ENCODE data around the gene ATP13A3.

ATP13A3 gene

GRCh38 chr3:194377708-194378107, 109.1 kb downstream of the ATP13A3 start:
- no peaks in the 10 kb centered on the region for H3K9me3 Mint-ChIP-seq
- peaks cover 20% of the 10 kb centered on the region for H3K27me3 Mint-ChIP-seq (ENCODE audit: low read depth)
- peaks cover 2% of the 10 kb centered on the region for H3K4me1 Mint-ChIP-seq (ENCODE audit: low read depth)
- no peak overlapping the region for H3K27ac Mint-ChIP-seq
- H3K36me3 Mint-ChIP-seq (ENCODE audit: low read depth) = no peaks in the 10 kb centered on the region
- H3K4me3 Mint-ChIP-seq = no peak overlapping the region

GRCh38 chr3:194376241-194376560, 110.6 kb downstream of the ATP13A3 start:
- Mint-ChIP-seq H3K4me3 (no peak overlapping the region), H3K4me1 (ENCODE audit: low read depth) (no peaks in the 10 kb centered on the region), H3K27ac (no peak overlapping the region), H3K27me3 (ENCODE audit: low read depth) (peaks cover 19% of the 10 kb centered on the region), H3K36me3 (ENCODE audit: low read depth) (no peaks in the 10 kb centered on the region), H3K9me3 (no peaks in the 10 kb centered on the region)

GRCh38 chr3:194375473-194376240, 111.1 kb downstream of the ATP13A3 start:
- no peaks in the 10 kb centered on the region for H3K9me3 Mint-ChIP-seq
- no peak overlapping the region for H3K4me3 Mint-ChIP-seq
- no peaks in the 10 kb centered on the region for H3K4me1 Mint-ChIP-seq (ENCODE audit: low read depth)
- H3K36me3 Mint-ChIP-seq (ENCODE audit: low read depth) = no peaks in the 10 kb centered on the region
- H3K27ac Mint-ChIP-seq = no peak overlapping the region
- H3K27me3 Mint-ChIP-seq (ENCODE audit: low read depth) = peaks cover 24% of the 10 kb centered on the region

- no peak overlapping the region for H3K27ac Mint-ChIP-seq
- no peaks in the 10 kb centered on the region for H3K4me1 Mint-ChIP-seq (ENCODE audit: low read depth)
- H3K27me3 Mint-ChIP-seq (ENCODE audit: low read depth) = peaks cover 28% of the 10 kb centered on the region
- no peak overlapping the region for H3K4me3 Mint-ChIP-seq
- no peaks in the 10 kb centered on the region for H3K9me3 Mint-ChIP-seq
- no peaks in the 10 kb centered on the region for H3K36me3 Mint-ChIP-seq (ENCODE audit: low read depth)
Observed at GRCh38 chr3:194374935-194375334, 111.9 kb downstream of the ATP13A3 start.

- Mint-ChIP-seq H3K4me1 (ENCODE audit: low read depth) (no peaks in the 10 kb centered on the region), H3K27me3 (ENCODE audit: low read depth) (peaks cover 34% of the 10 kb centered on the region), H3K27ac (no peak overlapping the region), H3K4me3 (no peak overlapping the region), H3K9me3 (no peaks in the 10 kb centered on the region), H3K36me3 (ENCODE audit: low read depth) (no peaks in the 10 kb centered on the region)
Observed at GRCh38 chr3:194373899-194374298, 112.9 kb downstream of the ATP13A3 start.

GRCh38 chr3:194373028-194373427, 113.8 kb downstream of the ATP13A3 start:
- H3K27me3 Mint-ChIP-seq (ENCODE audit: low read depth) = peaks cover 43% of the 10 kb centered on the region
- no peaks in the 10 kb centered on the region for H3K9me3 Mint-ChIP-seq
- H3K27ac Mint-ChIP-seq = no peak overlapping the region

GRCh38 chr3:194370753-194371152, 116.0 kb downstream of the ATP13A3 start:
- no peaks in the 10 kb centered on the region for H3K9me3 Mint-ChIP-seq
- H3K27me3 Mint-ChIP-seq (ENCODE audit: low read depth) = peaks cover 50% of the 10 kb centered on the region
- no peak overlapping the region for H3K27ac Mint-ChIP-seq
- no peaks in the 10 kb centered on the region for H3K4me1 Mint-ChIP-seq (ENCODE audit: low read depth)
- H3K36me3 Mint-ChIP-seq (ENCODE audit: low read depth) = no peaks in the 10 kb centered on the region
- no peak overlapping the region for H3K4me3 Mint-ChIP-seq

More at GRCh38 chr3:194373028-194373427, 113.8 kb downstream of the ATP13A3 start:
- Mint-ChIP-seq H3K4me3 (no peak overlapping the region), H3K36me3 (ENCODE audit: low read depth) (no peaks in the 10 kb centered on the region), H3K4me1 (ENCODE audit: low read depth) (no peaks in the 10 kb centered on the region)

- Mint-ChIP-seq H3K36me3 (ENCODE audit: low read depth) (no peaks in the 10 kb centered on the region), H3K27ac (no peak within 1 kb of the TSS), H3K4me3 (no peak within 1 kb of the TSS), H3K27me3 (ENCODE audit: low read depth) (peaks cover 44% of the 10 kb centered on the region), H3K4me1 (ENCODE audit: low read depth) (no peaks in the 10 kb centered on the region), H3K9me3 (no peaks in the 10 kb centered on the region)
Observed at GRCh38 chr3:194369522-194370279, 117.1 kb downstream of the ATP13A3 start, which contains the start of gene LRRC15. TSS of gene LRRC15 (minus strand) at chr3:194369743. CDS start at chr3:194361043, 8,700 bp downstream.

- H3K36me3 Mint-ChIP-seq (ENCODE audit: low read depth) = no peaks in the 10 kb centered on the region
- no peak overlapping the region for H3K27ac Mint-ChIP-seq
- H3K27me3 Mint-ChIP-seq (ENCODE audit: low read depth) = peaks cover 44% of the 10 kb centered on the region
- H3K9me3 Mint-ChIP-seq = no peaks in the 10 kb centered on the region
- H3K4me3 Mint-ChIP-seq = no peak overlapping the region
- no peaks in the 10 kb centered on the region for H3K4me1 Mint-ChIP-seq (ENCODE audit: low read depth)
Observed at GRCh38 chr3:194368918-194369317, 117.9 kb downstream of the ATP13A3 start.

- H3K27ac Mint-ChIP-seq = no peak overlapping the region
- H3K27me3 Mint-ChIP-seq (ENCODE audit: low read depth) = peaks cover 48% of the 10 kb centered on the region
- H3K4me3 Mint-ChIP-seq = no peak overlapping the region
- H3K4me1 Mint-ChIP-seq (ENCODE audit: low read depth) = no peaks in the 10 kb centered on the region
- H3K9me3 Mint-ChIP-seq = no peaks in the 10 kb centered on the region
- no peaks in the 10 kb centered on the region for H3K36me3 Mint-ChIP-seq (ENCODE audit: low read depth)
Observed at GRCh38 chr3:194367992-194368841, 118.6 kb downstream of the ATP13A3 start.

- Mint-ChIP-seq H3K9me3 (no peaks in the 10 kb centered on the region), H3K36me3 (ENCODE audit: low read depth) (no peaks in the 10 kb centered on the region), H3K27ac (no peak overlapping the region), H3K27me3 (ENCODE audit: low read depth) (peaks cover 47% of the 10 kb centered on the region), H3K4me3 (no peak overlapping the region), H3K4me1 (ENCODE audit: low read depth) (no peaks in the 10 kb centered on the region)
Observed at GRCh38 chr3:194365978-194366490, 120.8 kb downstream of the ATP13A3 start.

- Mint-ChIP-seq H3K27me3 (ENCODE audit: low read depth) (peaks cover 42% of the 10 kb centered on the region), H3K4me1 (ENCODE audit: low read depth) (no peaks in the 10 kb centered on the region), H3K36me3 (ENCODE audit: low read depth) (no peaks in the 10 kb centered on the region), H3K27ac (no peak overlapping the region), H3K4me3 (no peak overlapping the region), H3K9me3 (no peaks in the 10 kb centered on the region)
Observed at GRCh38 chr3:194365526-194365925, 121.3 kb downstream of the ATP13A3 start.

GRCh38 chr3:194364652-194365434, 122.0 kb downstream of the ATP13A3 start:
- no peaks in the 10 kb centered on the region for H3K9me3 Mint-ChIP-seq
- peaks cover 36% of the 10 kb centered on the region for H3K27me3 Mint-ChIP-seq (ENCODE audit: low read depth)
- H3K4me1 Mint-ChIP-seq (ENCODE audit: low read depth) = no peaks in the 10 kb centered on the region
- no peaks in the 10 kb centered on the region for H3K36me3 Mint-ChIP-seq (ENCODE audit: low read depth)
- no peak overlapping the region for H3K4me3 Mint-ChIP-seq
- H3K27ac Mint-ChIP-seq = no peak overlapping the region

- H3K27ac Mint-ChIP-seq = no peak overlapping the region
- no peaks in the 10 kb centered on the region for H3K36me3 Mint-ChIP-seq (ENCODE audit: low read depth)
- H3K4me3 Mint-ChIP-seq = no peak overlapping the region
- H3K9me3 Mint-ChIP-seq = no peaks in the 10 kb centered on the region
- no peaks in the 10 kb centered on the region for H3K4me1 Mint-ChIP-seq (ENCODE audit: low read depth)
- H3K27me3 Mint-ChIP-seq (ENCODE audit: low read depth) = peaks cover 31% of the 10 kb centered on the region
Observed at GRCh38 chr3:194364314-194364651, 122.5 kb downstream of the ATP13A3 start.
